Thyroid gland (tissue), 4 donors: ENCODE measurements around the gene TP73.

Experiments used
- CTCF ChIP-seq, 6 experiments: fragments of 200-600 bp in 3 of 6; fragments of 450-650 bp in 3 of 6; sonication (generic) in 3 of 6; IDR thresholded peaks; one replicate each; pipeline ENCODE4 v1.5.1; 2016 to 2019; ENCODE audit warnings: antibody characterized with exemption in 6 of 6, mild to moderate bottlenecking in 2 of 6, inconsistent platforms in 1 of 6, moderate library complexity in 1 of 6
- POLR2A ChIP-seq, 2 donors: fragments of 450-650 bp; IDR thresholded peaks; one replicate each; pipeline ENCODE4 v1.6.1; 2017; ENCODE audit warnings: antibody characterized with exemption in 2 of 2, mild to moderate bottlenecking in 2 of 2, moderate library complexity in 1 of 2

- no peak for TF ChIP-seq CTCF (IDR thresholded peaks at IDR 0.05)
- no peak for TF ChIP-seq POLR2A (IDR thresholded peaks at IDR 0.05)
These were observed 104.1 kb downstream of the TP73 start for GRCh38 chr1:3756394-3756793.
